NCI-H2196 (cell line): ENCODE results near the gene MT1E.

ENCODE experiments used
- DNase-seq: peaks from one replicate; lab custom pipeline; 2025; ENCODE audit not compliant: unreplicated experiment; lab: John Stamatoyannopoulos, UW

MT1E gene

GRCh38 chr16:56623637-56624036 lies 1.9 kb upstream of the MT1E start:
- DNase-seq, result no peak

- no peak for DNase-seq
Measured at GRCh38 chr16:56625943-56626654, 518 bp downstream of the MT1E start.

GRCh38 chr16:56626685-56627084 lies 1.1 kb downstream of the MT1E start:
- no peak for DNase-seq

- DNase-seq, result no peak
Measured at GRCh38 chr16:56628486-56629350, 3.1 kb downstream of the MT1E start.

- DNase-seq, result no peak
Measured at GRCh38 chr16:56629531-56629930, 4.0 kb downstream of the MT1E start.

GRCh38 chr16:56630134-56630533 lies 4.6 kb downstream of the MT1E start:
- no peak for DNase-seq

GRCh38 chr16:56631197-56631596 lies 5.6 kb downstream of the MT1E start:
- no peak for DNase-seq

- no peak for DNase-seq
Measured at GRCh38 chr16:56631832-56632155, 6.2 kb downstream of the MT1E start.

- DNase-seq, result no peak
Measured at GRCh38 chr16:56632156-56632847, 6.7 kb downstream of the MT1E start, which contains the start of gene MT1M. Gene MT1M, plus strand, starts transcription at chr16:56632659. Its CDS starts 73 bp downstream, at chr16:56632732.

GRCh38 chr16:56632848-56633365 lies 7.3 kb downstream of the MT1E start:
- no peak for DNase-seq

GRCh38 chr16:56633535-56633934 lies 8.0 kb downstream of the MT1E start:
- DNase-seq, result no peak

GRCh38 chr16:56634715-56635440 lies 9.3 kb downstream of the MT1E start:
- DNase-seq, result no peak

GRCh38 chr16:56635441-56635967 lies 9.9 kb downstream of the MT1E start:
- no peak for DNase-seq

GRCh38 chr16:56636616-56637413 lies 11.2 kb downstream of the MT1E start:
- no peak for DNase-seq

- DNase-seq, result no peak
Measured at GRCh38 chr16:56637814-56638750, 12.5 kb downstream of the MT1E start, which contains the start of gene MT1A. Gene MT1A, plus strand, starts transcription at chr16:56638666. Its CDS starts 73 bp downstream, at chr16:56638739.

- no peak for DNase-seq
Measured at GRCh38 chr16:56639045-56639444, 13.5 kb downstream of the MT1E start.

- no peak for DNase-seq
Measured at GRCh38 chr16:56640076-56640475, 14.5 kb downstream of the MT1E start.

GRCh38 chr16:56641166-56641565 lies 15.6 kb downstream of the MT1E start:
- DNase-seq, result no peak
